ENCODE data around the gene ROPN1L.

GRCh38 chr5:10409504-10409903, 32.2 kb upstream of the ROPN1L start:
- TF ChIP-seq CTCF (IDR thresholded peaks at IDR 0.05) (no peak), POLR2A (IDR thresholded peaks at IDR 0.05) (no peak)

Data from lower leg skin (tissue), 3 donors.